ENCODE data around the gene DOCK6.
"Not testable (repeated sequence)": the region's sequence is repeated elsewhere in the genome, so short reads cannot be mapped to it uniquely, and the experiment has no call there.

Gene DOCK6

GRCh38 chr19:11171144-11171543, 91.2 kb downstream of the DOCK6 start:
- no peak for DNase-seq

DNA sequence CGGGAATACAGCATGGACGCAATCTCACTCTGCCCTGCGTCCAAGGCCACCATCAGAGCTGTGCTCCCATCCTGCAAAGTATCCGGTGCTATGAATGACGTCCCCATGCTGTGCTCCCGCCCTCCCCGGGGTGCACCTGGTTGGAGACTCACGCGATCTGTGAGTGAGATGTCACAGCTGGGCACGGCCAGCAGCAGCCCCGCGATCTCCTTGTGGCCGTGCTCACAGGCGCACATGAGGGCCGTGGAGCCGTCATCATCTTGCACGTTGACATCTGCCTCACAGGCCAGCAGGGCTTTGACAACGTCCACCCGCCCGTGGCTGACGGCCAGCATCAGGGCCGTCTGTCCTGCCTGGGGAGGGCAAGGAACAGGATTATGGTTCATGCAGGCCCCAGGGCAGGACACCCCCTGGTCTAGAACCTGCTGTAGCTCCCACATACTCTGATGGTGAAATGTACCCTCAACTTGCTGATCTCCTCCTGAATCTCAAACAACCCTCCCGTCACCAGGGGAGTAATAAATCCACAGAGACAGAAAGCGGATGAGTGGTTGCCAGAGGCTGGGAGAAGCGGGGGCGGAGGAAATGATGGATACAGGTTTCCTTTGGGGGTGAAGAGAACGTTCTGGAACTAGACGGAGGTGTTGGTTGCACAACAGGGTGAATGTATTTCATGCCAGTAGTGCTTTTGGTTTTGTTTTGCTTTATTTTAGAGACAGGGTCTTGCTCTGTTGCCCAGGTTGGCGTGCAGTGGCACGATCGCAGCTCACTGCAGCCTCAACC, 92.2 kb downstream of the DOCK6 start:
- DNase-seq: no peak

DNA sequence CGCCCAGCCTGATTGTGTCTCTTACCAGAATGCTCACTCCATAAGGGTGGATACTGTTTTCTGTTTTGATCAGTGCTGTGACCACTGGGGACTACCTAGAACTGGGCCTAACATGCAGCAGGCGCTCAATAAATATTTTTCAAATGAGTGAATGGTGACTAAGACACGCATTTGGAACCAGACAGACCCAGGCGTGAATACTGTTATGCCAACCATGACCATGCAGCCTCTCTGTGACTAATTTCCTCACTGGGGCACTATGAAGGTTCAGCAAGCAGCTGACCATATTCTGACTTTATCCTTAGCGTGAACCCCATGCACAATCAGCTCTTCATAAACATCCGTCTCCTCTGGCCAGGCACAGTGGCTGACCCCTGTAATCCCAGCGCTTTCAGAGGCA, 93.8 kb downstream of the DOCK6 start:
- DNase-seq: no peak

DNA sequence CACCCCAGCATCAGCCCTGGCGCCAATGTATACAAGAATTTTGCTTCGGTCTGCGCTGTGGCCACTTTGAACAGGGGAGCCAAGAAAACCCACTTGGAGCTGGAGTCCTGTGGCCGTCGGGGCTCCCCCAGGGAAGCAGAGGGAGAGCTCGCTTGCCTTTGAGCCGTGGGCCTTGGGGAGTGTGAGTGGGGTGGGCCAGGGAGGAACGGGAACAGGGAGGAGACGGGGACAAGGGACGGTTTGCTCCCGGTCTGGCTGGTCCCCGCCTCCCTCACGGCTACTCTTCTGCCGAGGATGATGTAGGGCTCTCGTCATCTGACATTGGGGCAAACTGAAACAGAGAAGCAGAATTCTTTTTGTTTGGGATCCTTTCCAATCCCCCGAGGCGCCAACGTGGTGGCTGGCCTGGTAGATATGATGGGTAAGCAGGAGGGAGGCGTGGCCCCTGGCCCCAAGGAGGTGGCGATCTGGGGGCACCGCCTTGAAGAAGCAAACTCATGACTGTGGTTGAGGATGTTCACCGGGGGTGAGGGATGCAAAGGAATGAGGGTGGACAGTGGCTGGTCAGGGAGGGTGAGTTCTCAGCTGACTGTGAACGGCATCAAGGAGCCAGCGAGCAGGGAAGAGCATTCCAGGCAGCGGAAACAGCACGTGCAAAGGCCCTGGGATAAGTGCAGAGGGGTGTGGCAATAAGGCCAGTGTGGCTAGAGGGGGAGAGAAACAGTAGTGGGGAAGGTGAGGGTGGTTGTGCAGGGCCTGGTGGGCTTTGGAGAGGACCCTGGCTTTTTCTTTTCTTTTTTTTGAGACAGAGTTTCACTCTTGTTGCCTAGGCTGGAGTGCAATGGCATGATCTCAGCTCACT, 95.8 kb downstream of the DOCK6 start:
- no peak for DNase-seq

DNA sequence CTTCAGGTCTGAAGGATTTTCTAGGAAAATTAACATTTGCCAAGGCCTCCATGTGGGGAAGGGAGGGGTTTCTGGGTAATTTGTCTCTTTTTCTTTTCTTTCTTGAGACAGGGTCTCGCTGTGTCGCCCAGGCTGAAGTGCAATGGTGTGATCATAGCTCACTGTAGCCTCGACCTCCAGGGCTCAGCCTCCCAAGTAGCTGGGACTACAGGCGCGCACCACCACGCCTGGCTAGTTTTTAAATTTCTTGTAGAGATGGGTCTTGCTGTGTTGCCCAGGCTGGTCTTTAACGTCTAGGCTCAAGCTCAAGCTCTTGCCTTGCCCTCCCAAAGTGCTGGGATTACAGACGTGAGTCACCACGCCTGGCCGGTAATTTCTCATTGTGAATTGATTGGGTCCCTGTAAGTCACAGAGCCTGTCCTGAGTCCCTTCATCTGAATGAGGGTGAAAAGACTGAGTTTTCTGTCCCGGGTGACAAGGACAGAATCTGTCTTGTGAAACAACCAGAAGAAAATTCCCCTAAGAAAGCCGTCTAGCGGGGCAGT, 96.8 kb downstream of the DOCK6 start:
- DNase-seq: no peak

- no peak for DNase-seq
These were observed 97.4 kb downstream of the DOCK6 start for GRCh38 chr19:11164879-11165406.

GRCh38 chr19:11164296-11164695, 98.0 kb downstream of the DOCK6 start:
- DNase-seq: no peak

DNA sequence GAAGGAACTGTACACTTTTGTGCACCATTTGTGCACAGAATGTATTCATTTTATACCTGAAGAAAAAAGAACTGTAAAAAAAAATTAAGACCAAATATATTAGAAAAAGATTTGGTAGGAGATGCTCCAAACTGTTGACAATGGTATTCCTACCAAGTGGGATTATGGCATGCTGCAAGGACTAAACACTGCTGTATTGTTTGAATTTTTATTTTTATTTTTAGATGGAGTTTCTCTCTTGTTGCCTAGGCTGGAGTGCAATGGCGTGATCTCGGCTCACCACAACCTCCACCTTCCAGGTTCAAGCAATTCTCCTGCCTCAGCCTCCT, 101.9 kb downstream of the DOCK6 start:
- not testable (repeated sequence) for DNase-seq

DNA sequence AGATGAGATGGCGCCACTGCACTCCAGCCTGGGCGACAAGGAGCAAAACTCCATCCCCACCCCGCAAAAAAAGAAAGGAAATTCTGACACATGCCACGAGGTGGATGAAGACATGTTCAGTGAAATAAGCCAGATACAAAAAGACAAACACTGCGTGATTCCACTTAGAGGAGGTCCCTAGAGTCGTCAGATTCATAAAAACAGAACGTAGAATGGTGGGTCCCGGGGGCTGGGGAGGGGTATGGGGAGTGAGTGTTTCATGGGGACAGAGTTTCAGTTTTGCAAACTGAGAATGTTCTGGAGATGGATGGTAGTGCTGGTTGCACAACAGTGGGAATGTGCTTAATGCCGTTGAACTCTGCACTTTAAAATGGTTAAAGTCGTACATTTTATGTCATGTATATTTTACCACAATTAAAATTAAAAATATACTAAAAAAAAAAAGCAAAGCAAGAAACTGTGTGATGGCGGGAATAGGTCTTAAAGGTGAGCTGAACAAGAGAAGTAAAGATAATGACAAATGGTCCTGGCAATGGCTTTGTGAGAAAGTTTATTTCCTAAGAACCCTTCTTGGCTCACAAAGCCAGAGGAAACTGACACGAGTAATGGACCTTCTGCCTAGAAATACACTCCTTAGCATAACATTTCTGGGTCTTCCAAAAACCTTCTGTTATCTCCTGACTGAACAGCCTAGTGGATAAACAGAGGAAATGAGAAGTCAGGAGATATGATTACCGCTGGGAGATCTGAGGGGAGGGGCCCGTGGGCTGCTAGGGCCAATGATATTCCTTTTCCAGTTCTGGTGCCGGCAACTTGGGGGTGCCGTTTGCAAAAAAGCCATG, 102.5 kb downstream of the DOCK6 start:
- no peak for DNase-seq

GRCh38 chr19:11155373-11156120, 106.8 kb downstream of the DOCK6 start, which contains the start of gene SPC24:
SPC24 (minus strand) TSS chr19:11155782; CDS start chr19:11155776, 6 bp downstream.
- DNase-seq: peak; percentile 78

DNA sequence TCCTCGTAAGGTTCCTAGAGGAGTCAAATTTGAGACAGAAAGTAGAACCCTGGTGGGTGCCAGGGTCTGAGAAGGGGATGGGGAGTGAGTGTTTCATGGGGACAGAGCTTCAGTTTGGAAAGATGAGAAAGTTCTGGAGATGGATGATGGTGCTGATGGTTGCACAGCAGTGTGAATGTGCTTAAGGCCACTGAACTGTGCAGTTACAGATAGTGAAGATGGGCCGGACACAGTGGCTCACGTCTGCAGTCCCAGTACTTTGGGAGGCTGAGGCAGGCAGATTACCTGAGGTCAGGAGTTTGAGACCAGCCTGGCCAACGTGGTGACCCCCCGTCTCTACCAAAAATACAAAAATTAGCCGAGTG, 107.7 kb downstream of the DOCK6 start:
- DNase-seq: no peak

GRCh38 chr19:11152318-11153062, 109.8 kb downstream of the DOCK6 start:
- no peak for DNase-seq

- DNase-seq: no peak
These were observed 111.1 kb downstream of the DOCK6 start for GRCh38 chr19:11151181-11151580.

Measured in effector CD4-positive, alpha-beta T cell (primary cell).